Astrocyte of the cerebellum (primary cell): Measurements from ENCODE around the gene ABCC1.

ENCODE experiments used
- DNase-seq: peaks from one replicate; pipeline ENCODE4 v3.0.0-alpha.2; 2011; ENCODE audit warnings: low read depth
- H3K4me3 ChIP-seq: 2 replicates; pipeline ENCODE4 v1.5.1; 2011; ENCODE audit warnings: mild to moderate bottlenecking, low read depth, low read length, moderate library complexity
- in situ Hi-C: cut with HindIII; loops from 2 replicates; pipeline ENCODE4 v1.10.0; 2017; ENCODE audit warnings: low sequenced_read_pairs
- TF ChIP-seq, protein P1 (sequence below): IDR thresholded peaks from 2 replicates; pipeline ENCODE4 v1.5.1; 2012; ENCODE audit warnings: low read length, low read depth, moderate library complexity, mild to moderate bottlenecking; ENCODE audit errors: missing control alignments

ABCC1 gene

DNA sequence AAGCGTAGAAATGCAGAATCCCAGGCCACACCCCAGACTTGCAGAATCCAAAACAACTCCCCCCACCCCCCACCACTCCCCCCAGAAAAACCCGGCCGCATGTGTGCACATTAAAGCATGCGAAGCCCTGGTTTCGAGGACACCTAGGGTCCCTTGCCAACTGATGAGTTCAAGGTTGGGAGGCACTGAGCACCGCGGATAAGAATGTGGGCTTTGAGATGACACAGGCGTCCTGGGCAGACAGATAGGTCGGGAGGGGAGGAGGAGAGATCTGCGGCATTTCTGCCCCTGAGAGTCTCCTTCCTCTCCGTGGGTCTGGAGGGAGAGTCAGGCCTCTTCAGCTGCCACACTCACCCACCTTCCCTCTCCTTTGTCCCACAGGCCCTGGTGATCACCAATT, 98.3 kb downstream of the ABCC1 start:
- in situ Hi-C loops = no loop called here
- TF ChIP-seq, protein P1, sequence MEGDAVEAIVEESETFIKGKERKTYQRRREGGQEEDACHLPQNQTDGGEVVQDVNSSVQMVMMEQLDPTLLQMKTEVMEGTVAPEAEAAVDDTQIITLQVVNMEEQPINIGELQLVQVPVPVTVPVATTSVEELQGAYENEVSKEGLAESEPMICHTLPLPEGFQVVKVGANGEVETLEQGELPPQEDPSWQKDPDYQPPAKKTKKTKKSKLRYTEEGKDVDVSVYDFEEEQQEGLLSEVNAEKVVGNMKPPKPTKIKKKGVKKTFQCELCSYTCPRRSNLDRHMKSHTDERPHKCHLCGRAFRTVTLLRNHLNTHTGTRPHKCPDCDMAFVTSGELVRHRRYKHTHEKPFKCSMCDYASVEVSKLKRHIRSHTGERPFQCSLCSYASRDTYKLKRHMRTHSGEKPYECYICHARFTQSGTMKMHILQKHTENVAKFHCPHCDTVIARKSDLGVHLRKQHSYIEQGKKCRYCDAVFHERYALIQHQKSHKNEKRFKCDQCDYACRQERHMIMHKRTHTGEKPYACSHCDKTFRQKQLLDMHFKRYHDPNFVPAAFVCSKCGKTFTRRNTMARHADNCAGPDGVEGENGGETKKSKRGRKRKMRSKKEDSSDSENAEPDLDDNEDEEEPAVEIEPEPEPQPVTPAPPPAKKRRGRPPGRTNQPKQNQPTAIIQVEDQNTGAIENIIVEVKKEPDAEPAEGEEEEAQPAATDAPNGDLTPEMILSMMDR = no peak
- no peak for DNase-seq
- H3K4me3 ChIP-seq = no peak overlapping the region

DNA sequence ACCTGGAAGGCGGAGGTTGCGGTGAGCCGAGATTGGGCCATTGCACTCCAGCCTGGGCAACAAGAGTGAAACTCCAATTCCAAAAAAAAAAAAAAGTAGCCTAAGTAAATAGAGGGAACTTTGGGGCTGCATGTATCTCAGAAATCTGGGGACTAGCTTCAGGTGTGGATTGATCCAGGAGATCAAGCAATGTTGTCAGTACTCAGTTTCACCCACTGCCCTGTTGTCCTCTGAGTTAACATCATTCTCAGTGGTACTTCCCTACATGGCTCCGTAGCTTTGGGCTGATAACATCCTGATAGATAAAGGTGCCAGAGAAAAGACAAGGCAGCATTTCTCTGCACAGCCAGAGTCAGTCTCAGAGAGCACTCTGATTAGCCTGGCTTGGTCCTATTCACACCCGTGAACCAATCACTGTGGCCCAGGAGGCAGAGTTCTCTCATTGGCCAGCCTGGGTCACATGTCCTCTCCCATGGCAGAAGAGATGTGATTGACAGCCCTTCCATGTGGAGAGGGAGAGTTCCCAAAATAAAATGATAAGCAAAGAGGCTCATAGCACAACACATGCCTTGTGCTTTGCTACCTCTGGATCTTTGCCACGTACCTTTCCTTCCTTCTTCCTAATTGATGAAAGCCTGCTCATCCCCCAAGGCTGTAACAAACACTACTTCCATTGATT, 99.6 kb downstream of the ABCC1 start:
- TF ChIP-seq, protein P1 = no peak
- no peak overlapping the region for H3K4me3 ChIP-seq
- DNase-seq = no peak
- in situ Hi-C loops = no loop called here

DNA sequence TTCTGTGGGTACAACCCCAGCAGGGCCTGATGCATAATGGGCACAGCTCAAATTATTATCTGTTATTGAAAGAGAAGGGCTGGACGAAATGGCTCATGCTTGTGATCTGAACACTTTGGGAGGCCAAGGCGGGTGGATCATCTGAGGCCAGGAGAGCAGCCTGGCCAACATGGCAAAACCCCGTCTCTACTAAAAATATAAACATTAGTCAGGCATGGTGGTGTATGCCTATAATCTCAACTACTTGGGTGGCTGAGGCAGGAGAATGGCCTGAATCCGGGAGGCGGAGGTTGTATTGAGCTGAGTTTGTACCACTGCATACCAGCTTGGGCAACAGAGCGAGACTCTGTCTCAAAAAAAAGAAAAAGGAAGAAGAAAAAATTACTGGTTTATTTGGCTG, 100.7 kb downstream of the ABCC1 start:
- DNase-seq = no peak
- no peak overlapping the region for H3K4me3 ChIP-seq
- in situ Hi-C loops = no loop called here
- TF ChIP-seq, protein P1 = no peak

DNA sequence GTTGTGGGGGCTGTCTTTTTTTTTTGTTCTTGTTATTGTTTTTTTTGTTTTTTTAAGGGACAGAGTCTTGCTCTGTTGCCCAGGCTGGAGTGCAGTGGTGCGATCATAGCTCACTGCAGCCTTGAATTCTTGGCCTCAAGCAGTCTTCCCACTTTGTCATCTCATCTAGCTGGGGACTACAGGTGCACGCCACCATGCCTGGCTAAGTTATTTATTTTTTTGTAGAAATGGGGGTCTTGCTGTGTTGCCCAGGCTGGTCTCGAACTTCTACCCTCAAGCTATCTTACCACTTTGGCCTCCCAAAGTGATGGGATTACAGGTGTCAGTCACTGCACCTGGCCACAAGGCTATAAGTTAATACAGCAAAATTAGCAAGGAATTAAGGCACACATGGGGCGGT, 101.7 kb downstream of the ABCC1 start:
- no peak for DNase-seq
- in situ Hi-C loops = no loop called here
- no peak overlapping the region for H3K4me3 ChIP-seq
- TF ChIP-seq, protein P1 = no peak

DNA sequence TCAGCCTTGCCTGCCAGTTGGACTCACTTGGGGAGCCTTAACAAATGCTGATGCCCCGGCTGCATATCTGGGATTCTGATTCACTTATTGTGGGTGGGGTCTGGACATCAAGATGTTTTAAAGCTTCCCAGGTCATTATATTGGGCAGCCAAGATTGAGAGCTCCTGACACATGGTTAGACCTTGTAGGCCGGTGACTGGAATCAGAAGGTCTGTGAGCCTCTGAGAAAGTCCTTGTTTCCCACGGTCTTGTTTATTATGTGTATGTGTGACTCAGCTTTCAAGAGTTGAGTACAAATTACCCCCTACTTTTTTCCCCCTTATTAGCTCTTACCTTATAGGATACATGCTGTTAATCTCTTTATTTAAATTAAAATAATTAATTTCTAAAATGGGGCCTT, 103.5 kb downstream of the ABCC1 start:
- no peak for DNase-seq
- TF ChIP-seq, protein P1 = no peak
- in situ Hi-C loops = no loop called here

DNA sequence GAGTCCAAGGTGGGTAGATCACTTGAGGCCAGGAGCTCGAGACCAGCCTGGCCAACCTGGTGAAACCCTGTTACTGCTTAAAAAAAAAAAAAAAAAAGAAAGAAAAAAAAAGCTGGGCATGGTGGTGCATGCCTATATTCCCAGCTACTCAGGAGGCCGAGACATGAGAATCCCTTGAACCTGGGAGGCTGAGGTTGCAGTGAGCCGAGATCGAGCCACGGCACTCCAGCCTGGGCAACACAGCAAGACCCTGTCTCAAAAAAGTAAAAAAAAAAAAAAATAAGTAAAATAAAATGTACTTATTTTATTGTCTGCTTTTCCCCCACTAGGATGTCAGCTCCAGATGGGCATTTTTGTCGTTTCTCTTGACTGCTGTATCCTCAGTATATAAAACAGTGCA, 107.7 kb downstream of the ABCC1 start:
- H3K4me3 ChIP-seq = no peak overlapping the region
- TF ChIP-seq, protein P1 = no peak
- no peak for DNase-seq
- in situ Hi-C loops = no loop called here

More for the DNA sequence above, 103.5 kb downstream of the ABCC1 start:
- H3K4me3 ChIP-seq = no peak overlapping the region

DNA sequence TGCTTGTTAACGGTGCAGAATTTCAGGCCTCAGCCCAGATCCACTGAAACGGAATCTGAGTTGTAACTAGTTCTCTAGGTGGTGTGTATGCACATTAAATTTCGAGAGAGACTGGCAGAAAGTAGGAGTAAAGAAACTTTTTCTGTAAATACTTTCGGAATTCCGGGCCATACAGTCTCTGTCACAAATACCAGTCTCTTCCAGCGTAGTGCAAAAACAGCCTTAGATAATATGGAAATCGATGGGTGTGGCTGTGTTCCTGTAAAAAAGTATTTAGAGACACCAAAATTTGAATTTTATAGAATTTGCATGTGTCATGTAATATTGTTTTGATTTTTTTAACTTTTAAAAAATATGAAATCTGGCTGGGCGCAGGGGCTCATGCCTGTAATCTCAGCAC, 109.7 kb downstream of the ABCC1 start:
- in situ Hi-C loops = no loop called here
- no peak overlapping the region for H3K4me3 ChIP-seq
- DNase-seq = no peak
- TF ChIP-seq, protein P1 = no peak
